WTC11 (cell line): Measurements from ENCODE around the gene IGSF5.
"Not testable (repeated sequence)": the region's sequence is repeated elsewhere in the genome, so short reads cannot be mapped to it uniquely, and the experiment has no call there.

Source experiments
- ATF6 ChIP-seq: sonication (generic); formaldehyde crosslinking; IDR thresholded peaks from 2 replicates; pipeline ENCODE4 v1.8.1; 2023; ENCODE audit warnings: mild to moderate bottlenecking, missing genetic modification reagents
- MAX ChIP-seq: sonication (generic); formaldehyde crosslinking; IDR thresholded peaks from 2 replicates; pipeline ENCODE4 v1.8.0; 2022; ENCODE audit warnings: mild to moderate bottlenecking, missing genetic modification reagents
- PRRX2 ChIP-seq: fragments of 250-450 bp; sonication (Bioruptor Pico); IDR thresholded peaks from 2 replicates; pipeline ENCODE4 v1.8.0; 2021; ENCODE audit warnings: mild to moderate bottlenecking
- TF ChIP-seq, protein P1 (sequence below): sonication (generic); formaldehyde crosslinking; IDR thresholded peaks from 2 replicates; pipeline ENCODE4 v1.8.1; 2023; ENCODE audit warnings: mild to moderate bottlenecking, missing genetic modification reagents

DNA sequence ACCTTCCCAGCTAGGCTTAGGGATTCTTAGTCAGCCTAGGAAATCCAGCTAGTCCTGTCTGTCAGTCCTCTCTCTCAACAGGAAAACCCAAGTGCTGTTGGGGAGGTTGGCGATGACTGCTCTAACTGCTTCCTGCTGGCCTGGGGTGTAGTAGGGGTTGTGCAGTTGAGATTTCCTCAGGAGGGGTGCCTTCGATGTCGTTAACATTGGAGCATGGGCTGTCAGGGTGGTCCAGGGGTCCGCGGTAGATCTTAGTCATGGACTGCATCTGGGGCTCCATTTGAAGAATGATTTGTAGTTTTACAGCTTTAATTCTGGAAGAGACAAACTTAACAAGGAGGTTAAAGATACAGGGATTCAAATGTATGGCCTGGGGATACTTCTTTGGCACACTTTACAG is 5.5 kb upstream of the IGSF5 start:
- TF ChIP-seq PRRX2, MAX, ATF6 (CRISPR knock-in tag): not testable (repeated sequence)
- TF ChIP-seq, protein P1, sequence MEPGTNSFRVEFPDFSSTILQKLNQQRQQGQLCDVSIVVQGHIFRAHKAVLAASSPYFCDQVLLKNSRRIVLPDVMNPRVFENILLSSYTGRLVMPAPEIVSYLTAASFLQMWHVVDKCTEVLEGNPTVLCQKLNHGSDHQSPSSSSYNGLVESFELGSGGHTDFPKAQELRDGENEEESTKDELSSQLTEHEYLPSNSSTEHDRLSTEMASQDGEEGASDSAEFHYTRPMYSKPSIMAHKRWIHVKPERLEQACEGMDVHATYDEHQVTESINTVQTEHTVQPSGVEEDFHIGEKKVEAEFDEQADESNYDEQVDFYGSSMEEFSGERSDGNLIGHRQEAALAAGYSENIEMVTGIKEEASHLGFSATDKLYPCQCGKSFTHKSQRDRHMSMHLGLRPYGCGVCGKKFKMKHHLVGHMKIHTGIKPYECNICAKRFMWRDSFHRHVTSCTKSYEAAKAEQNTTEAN (CRISPR knock-in tag), result not testable (repeated sequence)
